Hematopoietic multipotent progenitor cell treated with erythropoietin and hydrocortisone succinate and interleukin-3 and kit ligand, for 17 days (in vitro differentiated cells): ENCODE measurements around the gene MAST4.
"Not testable (repeated sequence)": the region's sequence is repeated elsewhere in the genome, so short reads cannot be mapped to it uniquely, and the experiment has no call there.

Experiments
- DNase-seq: peaks from one replicate; pipeline ENCODE4 v3.0.0-alpha.2; 2015; ENCODE audit warnings: low spot score

MAST4 gene

DNA sequence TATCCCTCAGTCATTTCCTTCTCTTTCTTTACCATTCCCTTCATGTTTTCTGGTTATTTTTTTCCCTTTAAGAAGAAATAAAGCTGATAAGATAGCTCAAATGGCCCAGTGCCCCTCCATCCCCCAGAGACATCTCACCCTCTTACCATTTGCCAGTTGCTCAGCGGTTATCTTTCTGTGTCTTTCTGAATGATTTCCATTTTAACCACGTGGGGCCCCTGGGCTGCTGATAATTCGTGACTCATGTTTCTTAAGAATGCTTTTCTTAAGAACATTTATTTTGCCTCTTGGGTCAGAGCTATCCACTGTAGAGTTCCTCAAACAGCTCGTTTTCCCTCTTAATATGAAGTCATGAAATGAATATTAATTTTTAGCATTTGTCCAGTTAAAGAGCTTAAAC is 147.8 kb downstream of the MAST4 start:
- peak; percentile 17 for DNase-seq

DNA sequence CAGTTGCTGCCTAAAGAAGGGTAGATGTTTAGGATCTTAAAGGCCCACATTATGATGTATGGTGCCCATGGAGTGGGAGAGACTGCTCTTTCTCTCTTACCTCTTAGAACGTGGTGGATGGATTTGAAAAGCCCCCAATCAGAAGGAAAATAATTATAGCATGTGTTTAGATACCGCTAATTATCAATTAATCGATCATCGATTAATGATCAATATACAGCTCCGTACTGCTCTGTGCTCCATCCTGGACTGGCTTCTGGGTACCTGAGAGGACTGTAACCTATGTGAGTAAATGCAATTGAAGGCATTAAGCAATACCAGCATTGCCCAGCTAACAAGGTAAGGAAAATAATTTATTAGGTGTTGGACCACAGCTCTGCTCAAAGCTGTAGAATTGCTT is 149.1 kb downstream of the MAST4 start:
- DNase-seq: no peak

DNA sequence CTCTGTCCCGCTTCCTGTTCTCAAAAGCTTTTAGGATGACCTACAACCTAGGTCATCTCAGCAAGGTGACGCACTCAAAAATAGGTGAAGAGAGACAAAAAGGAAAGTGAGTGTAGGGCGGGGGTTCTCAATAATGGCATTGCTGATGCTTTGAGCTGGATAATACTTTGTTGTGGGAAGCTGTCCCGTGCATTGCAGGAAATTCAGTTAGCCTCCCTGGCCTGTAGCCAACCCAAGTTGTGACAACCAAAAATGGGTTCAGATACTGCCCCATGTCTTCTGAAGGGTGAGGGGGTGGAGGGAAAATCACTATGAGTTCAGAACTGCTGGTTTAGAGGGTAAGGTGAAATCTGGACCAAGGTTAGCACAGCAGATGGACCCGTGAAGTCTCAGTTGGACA is 151.4 kb downstream of the MAST4 start:
- DNase-seq: no peak

GRCh38 chr5:66752668-66753067 is 156.5 kb downstream of the MAST4 start:
- not testable (repeated sequence) for DNase-seq

DNA sequence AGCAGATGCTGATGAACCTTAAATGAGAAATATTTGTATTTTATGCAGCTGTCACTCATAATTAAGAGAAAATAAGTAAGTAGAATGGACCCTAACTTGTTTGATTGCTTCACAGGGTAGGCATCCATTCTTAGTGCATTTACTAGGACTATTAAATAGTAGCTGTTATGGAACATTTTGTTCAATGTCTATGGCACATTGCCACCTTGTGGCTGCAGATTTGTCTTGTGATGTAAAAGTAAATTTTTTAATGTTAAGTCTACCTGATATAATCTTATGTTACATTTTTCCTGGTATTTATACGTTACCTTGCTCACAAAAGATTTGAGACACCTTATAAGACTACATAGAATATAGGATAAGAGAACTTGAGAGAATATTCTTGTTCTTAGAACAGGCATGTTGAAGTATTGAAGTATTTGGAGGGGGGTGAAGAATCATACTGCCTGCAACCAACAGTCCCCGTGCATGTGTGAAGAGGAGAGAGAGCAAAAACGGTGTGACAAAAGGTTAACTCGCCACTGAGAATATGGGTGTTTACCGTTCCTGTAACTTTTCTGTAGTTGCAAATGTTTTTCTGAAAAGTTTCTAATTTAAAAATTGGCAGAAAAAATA is 161.1 kb downstream of the MAST4 start:
- DNase-seq: peak; percentile 21

DNA sequence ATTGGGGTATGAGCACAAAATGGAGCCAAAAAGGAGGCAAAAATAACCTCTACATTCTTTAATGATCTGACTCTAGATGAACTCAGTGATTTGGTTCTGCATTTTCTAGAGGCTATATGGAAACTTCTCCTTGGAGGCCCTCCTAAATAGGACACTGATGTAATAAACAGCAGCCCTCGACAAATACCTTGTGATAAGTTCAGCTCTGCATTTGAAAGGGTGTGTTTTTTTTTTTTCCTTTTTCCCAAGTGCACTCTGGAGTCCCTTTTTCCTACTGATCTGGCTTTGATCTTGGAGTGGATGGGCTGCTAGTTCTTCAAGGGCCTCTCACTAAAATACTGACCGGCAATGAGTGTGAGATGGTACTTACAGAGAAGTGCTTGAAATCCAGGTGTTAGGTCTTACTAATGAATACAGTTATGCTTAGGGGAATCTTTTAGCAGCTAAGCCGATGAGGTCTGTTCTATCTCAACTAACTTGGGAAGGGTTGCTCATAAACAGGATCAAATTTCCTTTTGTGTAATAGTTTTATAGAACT is 161.7 kb downstream of the MAST4 start:
- DNase-seq: no peak

DNA sequence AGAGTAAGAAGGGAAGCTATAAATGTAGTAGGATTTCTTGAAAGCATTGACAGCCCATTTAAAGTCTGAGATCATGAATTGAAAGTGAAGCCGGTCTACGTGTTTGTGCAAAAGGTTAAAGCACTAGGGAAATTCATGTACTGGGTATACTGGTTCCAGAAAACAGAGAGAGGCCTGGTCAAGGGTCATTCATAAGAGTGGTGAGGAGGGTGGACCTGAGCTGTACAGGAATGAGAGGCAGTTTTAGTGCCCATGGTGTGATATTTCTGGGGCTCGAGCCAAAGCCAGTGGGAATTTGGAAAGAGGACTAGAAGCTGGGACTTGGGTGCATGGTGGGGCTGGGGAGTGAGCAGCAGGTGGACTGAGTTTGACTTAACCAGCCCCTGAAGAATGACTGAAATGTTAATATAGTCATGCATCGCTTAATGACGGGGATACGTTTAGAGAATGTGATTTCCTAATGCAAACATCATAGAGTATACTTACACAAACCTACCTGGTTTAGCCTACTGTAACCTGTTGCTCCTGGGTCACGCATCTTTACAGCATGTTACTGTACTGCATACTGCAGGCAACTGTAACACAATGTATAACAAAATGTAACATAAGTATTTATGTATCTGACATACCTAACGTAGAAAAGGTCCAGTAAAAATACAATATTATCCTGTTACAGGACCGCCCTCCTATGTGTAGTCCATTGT is 173.0 kb downstream of the MAST4 start:
- no peak for DNase-seq

GRCh38 chr5:66769839-66770617 is 173.8 kb downstream of the MAST4 start:
- DNase-seq: no peak

DNA sequence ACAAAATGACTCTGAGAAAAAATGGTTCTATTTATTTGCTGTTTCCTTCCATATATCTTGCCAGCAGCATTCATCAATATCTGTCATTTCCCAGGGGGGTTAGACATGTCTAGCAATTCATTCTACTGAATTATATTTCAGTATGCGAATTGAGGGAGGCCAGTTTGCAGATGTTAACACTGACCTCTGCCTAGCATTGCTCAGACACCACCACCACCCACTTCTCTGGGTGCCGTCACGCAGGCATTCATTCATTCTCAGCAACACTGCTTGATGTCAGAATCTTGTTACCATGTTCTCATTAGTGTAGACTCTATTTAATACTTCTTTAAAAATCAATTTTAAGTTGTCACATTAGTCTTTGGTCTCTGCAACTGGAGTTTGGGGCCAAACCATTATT is 181.7 kb downstream of the MAST4 start:
- no peak for DNase-seq

GRCh38 chr5:66779528-66779927 is 183.3 kb downstream of the MAST4 start:
- no peak for DNase-seq

- DNase-seq: no peak
Observed at GRCh38 chr5:66788556-66788955, 192.4 kb downstream of the MAST4 start.

DNA sequence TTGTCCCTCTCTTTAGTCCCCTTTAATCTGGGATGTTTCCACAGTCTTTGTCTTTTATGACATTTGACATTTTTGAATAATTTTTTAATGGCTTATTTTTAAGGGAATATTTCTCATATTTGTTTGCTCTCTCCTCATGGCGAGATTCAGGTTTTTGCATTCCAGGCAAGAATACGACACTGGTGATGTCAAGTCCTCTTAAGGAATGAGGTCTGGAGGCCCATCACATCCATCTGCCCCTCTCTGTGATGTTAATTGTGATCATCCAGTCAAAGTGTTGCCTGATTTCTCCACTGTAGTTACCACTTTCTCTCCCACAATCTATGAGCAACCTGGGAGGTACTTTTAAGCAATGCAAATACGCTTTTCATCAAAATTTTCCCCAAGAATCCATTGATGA is 193.2 kb downstream of the MAST4 start:
- no peak for DNase-seq

- DNase-seq: no peak
Observed at GRCh38 chr5:66793049-66793448, 196.9 kb downstream of the MAST4 start.

GRCh38 chr5:66795682-66796081 is 199.5 kb downstream of the MAST4 start:
- no peak for DNase-seq

GRCh38 chr5:66796305-66797292 is 200.4 kb downstream of the MAST4 start:
- no peak for DNase-seq

- DNase-seq: no peak
Observed at GRCh38 chr5:66802941-66803340, 206.7 kb downstream of the MAST4 start.

DNA sequence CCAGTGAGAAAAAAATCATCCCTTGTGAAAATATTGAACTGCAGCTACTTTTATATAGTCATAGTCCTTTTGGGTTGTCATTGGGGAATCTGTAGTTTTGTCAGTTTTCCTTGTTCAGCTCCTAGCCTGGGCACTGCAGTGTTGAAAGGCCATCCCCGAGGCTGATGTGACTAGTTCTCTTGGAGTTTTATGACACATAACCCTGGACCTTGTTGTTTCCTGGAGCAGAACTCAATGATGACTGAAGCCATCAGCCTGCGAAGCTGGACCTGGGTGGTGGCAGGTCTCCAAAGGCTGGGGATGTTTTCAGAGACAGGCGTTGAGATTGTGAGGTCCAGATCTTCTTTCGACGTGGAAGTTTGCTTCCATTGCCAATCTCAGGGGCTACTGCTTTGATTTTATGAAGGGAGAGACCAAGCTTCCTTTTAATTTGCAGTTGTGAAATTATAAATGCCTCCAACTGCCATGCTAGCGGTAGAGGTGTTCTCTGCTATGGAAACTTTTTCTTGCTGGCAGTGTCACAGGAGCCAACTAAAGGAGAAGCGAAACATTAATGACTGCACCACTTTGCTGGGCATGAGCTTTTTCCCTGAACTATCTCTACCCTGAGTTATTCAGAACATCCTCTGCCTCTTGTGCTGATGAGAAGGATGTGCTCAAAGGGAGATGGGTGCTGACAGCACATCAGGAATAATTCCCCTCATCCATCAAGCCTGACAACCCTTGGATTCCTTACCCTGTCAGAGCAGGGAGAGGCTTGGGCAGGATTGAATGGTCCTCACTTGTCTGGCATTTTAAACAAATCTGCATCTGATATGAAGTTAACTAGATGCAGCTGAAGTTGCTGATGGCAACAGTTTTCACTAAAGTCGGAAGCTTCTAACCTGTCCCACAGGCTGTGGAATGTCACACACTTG is 209.6 kb downstream of the MAST4 start:
- DNase-seq: no peak

GRCh38 chr5:66807743-66808142 is 211.6 kb downstream of the MAST4 start:
- no peak for DNase-seq

DNA sequence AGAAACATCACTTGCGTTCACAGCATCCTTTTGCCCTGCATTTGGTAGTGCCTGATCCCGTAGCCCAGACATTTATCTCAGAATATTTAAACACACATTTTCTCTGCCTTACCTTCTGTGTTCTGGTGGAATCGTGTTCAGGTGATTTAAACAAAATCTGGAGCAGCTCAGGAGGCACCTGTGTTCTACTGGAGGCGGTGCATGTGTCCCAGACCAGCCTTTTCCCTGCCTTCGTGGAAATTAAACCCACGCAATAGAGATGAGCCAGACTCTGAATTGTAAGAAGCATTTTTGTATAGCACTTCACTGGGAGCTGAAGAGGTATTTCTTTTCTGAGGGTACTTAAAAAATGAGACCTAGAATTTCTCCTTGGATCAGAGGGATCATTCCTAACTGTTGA is 212.5 kb downstream of the MAST4 start:
- no peak for DNase-seq

GRCh38 chr5:66810151-66810550 is 214.0 kb downstream of the MAST4 start:
- DNase-seq: no peak

DNA sequence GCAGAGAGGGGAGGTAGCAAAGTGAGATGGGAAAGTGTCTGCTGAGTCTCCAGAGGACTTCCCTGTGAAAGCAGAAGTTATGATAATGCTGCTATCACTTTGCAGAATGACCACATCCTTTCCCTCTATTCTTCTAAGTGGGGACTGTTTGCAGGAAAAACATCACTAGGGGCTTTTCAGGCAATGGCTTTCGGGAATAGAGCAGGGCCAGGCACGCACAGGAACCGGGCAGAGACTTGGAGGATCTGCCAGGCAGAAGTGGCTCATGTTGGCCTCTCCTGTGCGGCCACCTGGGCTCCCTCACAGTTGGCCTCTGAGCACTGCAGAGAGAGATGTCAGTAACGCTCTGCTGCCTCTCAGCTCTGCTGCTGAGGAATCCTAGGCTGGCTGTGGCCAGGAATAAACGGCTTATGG is 214.7 kb downstream of the MAST4 start:
- no peak for DNase-seq
